HG03469 (cell line): ENCODE measurements around the gene CDC42.
"Not testable (repeated sequence)": the region's sequence is repeated elsewhere in the genome, so short reads cannot be mapped to it uniquely, and the experiment has no call there.

Experiments
- ATAC-seq: cut with Tn5 transposase; IDR thresholded peaks from one replicate; pipeline ENCODE4 v1.9.1; 2021; ENCODE audit warnings: mild to moderate bottlenecking, moderate library complexity, moderate number of reproducible peaks; ENCODE audit not compliant: unreplicated experiment

CDC42 gene

GRCh38 chr1:22034834-22035233 is 17.7 kb upstream of the CDC42 start:
- not testable (repeated sequence) for ATAC-seq

- no peak for ATAC-seq
Observed at GRCh38 chr1:22037520-22037919, 15.0 kb upstream of the CDC42 start.

GRCh38 chr1:22038036-22038435 is 14.5 kb upstream of the CDC42 start:
- no peak for ATAC-seq

GRCh38 chr1:22039594-22040285 is 12.8 kb upstream of the CDC42 start:
- ATAC-seq, result peak; percentile 74

- ATAC-seq, result no peak
Observed at GRCh38 chr1:22040286-22040623, 12.3 kb upstream of the CDC42 start.

GRCh38 chr1:22041505-22041904 is 11.0 kb upstream of the CDC42 start:
- ATAC-seq, result no peak

GRCh38 chr1:22043198-22043769 is 9.2 kb upstream of the CDC42 start:
- ATAC-seq, result no peak

- no peak for ATAC-seq
Observed at GRCh38 chr1:22044690-22045420, 7.7 kb upstream of the CDC42 start.

- ATAC-seq, result no peak
Observed at GRCh38 chr1:22045604-22046228, 6.8 kb upstream of the CDC42 start.

GRCh38 chr1:22048351-22049192 is 3.9 kb upstream of the CDC42 start:
- ATAC-seq, result no peak

- ATAC-seq, result no peak
Observed at GRCh38 chr1:22050330-22050729, 2.2 kb upstream of the CDC42 start.

- ATAC-seq, result no peak
Observed at GRCh38 chr1:22051607-22052114, 848 bp upstream of the CDC42 start.

- no peak for ATAC-seq
Observed at GRCh38 chr1:22053017-22053860, 730 bp downstream of the CDC42 start.

- no peak for ATAC-seq
Observed at GRCh38 chr1:22053861-22054770, 1.6 kb downstream of the CDC42 start.

- ATAC-seq, result no peak
Observed at GRCh38 chr1:22055463-22055862, 3.0 kb downstream of the CDC42 start.

- no peak for ATAC-seq
Observed at GRCh38 chr1:22056043-22056442, 3.5 kb downstream of the CDC42 start.

- no peak for ATAC-seq
Observed at GRCh38 chr1:22056936-22057335, 4.4 kb downstream of the CDC42 start.

- no peak for ATAC-seq
Observed at GRCh38 chr1:22057861-22058260, 5.4 kb downstream of the CDC42 start.
